HG03025 (cell line): Measurements from ENCODE around the gene RP9.

Experiments
- ATAC-seq: cut with Tn5 transposase; IDR thresholded peaks from one replicate; pipeline ENCODE4 v1.9.1; 2021; ENCODE audit warnings: mild to moderate bottlenecking, moderate library complexity; ENCODE audit not compliant: unreplicated experiment, low FRiP score

The RP9 gene

GRCh38 chr7:33066771-33067170, 42.4 kb downstream of the RP9 start:
- ATAC-seq = no peak

GRCh38 chr7:33065981-33066380, 43.2 kb downstream of the RP9 start:
- ATAC-seq = no peak

GRCh38 chr7:33062782-33063443, 46.3 kb downstream of the RP9 start:
- peak; percentile 97 for ATAC-seq

GRCh38 chr7:33062023-33062781, 47.0 kb downstream of the RP9 start, which contains the start of gene NT5C3A:
Gene NT5C3A, minus strand, starts transcription at chr7:33062776. Its CDS starts 71 bp downstream, at chr7:33062705.
- ATAC-seq = peak; percentile 47

- ATAC-seq = no peak
Measured at GRCh38 chr7:33061282-33061937, 47.8 kb downstream of the RP9 start.

GRCh38 chr7:33059635-33060034, 49.6 kb downstream of the RP9 start:
- no peak for ATAC-seq

GRCh38 chr7:33055158-33055557, 54.0 kb downstream of the RP9 start:
- no peak for ATAC-seq

GRCh38 chr7:33054261-33054964, 54.8 kb downstream of the RP9 start:
- no peak for ATAC-seq

GRCh38 chr7:33053721-33054120, 55.5 kb downstream of the RP9 start:
- no peak for ATAC-seq

- ATAC-seq = no peak
Measured at GRCh38 chr7:33050535-33051318, 58.5 kb downstream of the RP9 start.

GRCh38 chr7:33048704-33049103, 60.5 kb downstream of the RP9 start:
- ATAC-seq = no peak

GRCh38 chr7:33048257-33048656, 60.9 kb downstream of the RP9 start:
- ATAC-seq = no peak

GRCh38 chr7:33044986-33045385, 64.2 kb downstream of the RP9 start:
- no peak for ATAC-seq
